HG03103 (cell line): ENCODE results near the gene STAP2.

Source experiments
- ATAC-seq: cut with Tn5 transposase; IDR thresholded peaks from one replicate; pipeline ENCODE4 v1.9.1; 2021; ENCODE audit warnings: low read depth; ENCODE audit not compliant: unreplicated experiment

STAP2 gene, protein sequence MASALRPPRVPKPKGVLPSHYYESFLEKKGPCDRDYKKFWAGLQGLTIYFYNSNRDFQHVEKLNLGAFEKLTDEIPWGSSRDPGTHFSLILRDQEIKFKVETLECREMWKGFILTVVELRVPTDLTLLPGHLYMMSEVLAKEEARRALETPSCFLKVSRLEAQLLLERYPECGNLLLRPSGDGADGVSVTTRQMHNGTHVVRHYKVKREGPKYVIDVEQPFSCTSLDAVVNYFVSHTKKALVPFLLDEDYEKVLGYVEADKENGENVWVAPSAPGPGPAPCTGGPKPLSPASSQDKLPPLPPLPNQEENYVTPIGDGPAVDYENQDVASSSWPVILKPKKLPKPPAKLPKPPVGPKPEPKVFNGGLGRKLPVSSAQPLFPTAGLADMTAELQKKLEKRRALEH

GRCh38 chr19:4338441-4339355, at the start of gene STAP2:
Gene STAP2 (minus strand): TSS chr19:4338827. CDS start chr19:4338753, 74 bp downstream.
- no peak for ATAC-seq

GRCh38 chr19:4386041-4386782, 47.6 kb upstream of the STAP2 start:
- no peak for ATAC-seq

DNA sequence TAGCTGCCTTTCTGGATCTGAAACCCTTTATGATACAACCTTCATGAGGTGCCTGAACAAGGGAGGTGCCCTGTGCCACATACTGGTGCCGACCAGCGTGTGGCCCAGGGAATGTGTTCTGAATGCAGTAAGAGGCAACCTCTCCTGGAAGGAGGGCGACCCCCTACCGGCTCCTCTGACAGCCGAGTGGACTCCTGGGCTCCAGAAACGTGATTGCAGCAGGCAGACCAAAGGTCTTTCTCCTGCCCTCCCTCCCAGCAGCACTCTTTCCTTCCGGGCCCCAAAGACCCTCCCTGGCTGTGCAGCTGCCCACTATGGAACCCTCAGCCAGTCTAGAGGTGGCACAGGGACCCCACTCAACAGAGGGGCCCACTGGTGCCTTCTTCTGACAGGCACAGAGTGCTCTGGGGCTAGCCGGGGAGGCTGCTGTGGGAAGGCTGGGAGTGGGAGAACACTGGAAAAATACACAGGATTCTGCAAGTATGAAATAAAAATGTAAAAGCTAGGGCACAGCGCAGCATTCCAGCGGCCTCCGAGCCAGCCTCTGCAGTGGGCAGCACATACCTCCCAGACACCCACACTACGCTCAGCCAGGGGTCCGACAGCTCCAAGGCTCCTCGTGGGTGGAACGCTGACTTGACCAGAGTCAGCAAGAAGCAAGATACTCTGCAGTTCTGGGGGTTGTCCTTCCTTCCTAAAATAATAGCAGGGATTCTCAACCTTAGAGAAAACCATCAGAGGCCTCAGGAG, 46.8 kb upstream of the STAP2 start:
- no peak for ATAC-seq

DNA sequence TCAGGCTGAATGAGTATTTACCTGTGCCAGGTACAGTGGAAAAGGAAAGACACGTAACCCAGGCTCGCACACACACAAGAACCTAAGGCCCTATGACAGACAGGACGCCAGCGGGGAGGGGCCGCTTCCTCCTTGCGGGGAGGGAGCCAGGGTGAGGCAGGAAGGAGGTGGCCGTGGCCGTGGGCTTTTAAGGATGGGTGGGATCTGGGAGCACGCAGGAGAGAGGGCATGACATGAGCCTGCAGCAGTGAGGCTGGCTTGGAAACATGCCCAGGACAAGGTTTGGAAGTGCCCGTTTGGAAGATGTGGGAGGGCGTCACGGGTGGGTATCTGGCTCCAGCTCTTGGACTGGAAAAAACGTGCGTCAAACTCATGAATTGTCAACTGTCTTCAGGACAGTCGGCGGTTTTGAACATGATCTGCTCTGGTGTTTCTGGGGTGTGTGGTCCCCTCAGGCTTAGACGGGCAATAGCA, 41.7 kb upstream of the STAP2 start:
- no peak for ATAC-seq

- no peak for ATAC-seq
Observed at GRCh38 chr19:4379383-4380253, 41.0 kb upstream of the STAP2 start.

GRCh38 chr19:4378886-4379285, 40.3 kb upstream of the STAP2 start:
- ATAC-seq: no peak

- no peak for ATAC-seq
Observed at GRCh38 chr19:4376991-4377781, 38.6 kb upstream of the STAP2 start.

GRCh38 chr19:4376671-4376990, 38.0 kb upstream of the STAP2 start:
- ATAC-seq: no peak

DNA sequence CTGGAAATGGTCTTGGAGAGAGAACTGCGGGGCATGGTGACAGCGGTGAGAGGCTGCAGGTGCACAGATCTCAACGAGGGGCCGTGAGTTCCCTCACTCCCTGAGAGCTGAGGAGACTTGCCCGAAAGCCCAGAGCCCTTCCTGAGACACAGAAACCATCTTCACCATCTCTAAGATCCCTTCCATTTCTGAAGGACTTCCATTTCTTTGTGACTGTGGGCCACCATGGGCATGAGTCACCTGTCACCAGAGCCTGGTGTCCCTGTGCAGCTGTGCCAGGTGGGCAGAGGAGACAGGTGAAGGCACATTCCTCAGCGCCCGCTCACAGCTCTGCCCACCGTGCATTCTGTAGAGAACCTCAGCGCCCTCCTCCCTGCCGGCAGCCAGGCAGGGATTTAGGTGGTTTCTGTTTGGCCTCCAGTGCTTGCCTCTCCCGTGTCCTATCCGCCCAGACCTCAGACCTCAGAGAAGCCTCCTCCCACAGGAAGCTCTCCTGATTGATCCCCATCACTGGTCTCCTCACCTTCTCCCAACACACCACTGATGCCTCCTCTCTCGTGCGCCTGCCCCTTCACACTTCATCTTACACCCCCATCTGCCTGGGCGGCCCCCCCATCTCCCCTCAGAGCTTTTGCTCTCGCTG, 37.5 kb upstream of the STAP2 start:
- ATAC-seq: no peak

DNA sequence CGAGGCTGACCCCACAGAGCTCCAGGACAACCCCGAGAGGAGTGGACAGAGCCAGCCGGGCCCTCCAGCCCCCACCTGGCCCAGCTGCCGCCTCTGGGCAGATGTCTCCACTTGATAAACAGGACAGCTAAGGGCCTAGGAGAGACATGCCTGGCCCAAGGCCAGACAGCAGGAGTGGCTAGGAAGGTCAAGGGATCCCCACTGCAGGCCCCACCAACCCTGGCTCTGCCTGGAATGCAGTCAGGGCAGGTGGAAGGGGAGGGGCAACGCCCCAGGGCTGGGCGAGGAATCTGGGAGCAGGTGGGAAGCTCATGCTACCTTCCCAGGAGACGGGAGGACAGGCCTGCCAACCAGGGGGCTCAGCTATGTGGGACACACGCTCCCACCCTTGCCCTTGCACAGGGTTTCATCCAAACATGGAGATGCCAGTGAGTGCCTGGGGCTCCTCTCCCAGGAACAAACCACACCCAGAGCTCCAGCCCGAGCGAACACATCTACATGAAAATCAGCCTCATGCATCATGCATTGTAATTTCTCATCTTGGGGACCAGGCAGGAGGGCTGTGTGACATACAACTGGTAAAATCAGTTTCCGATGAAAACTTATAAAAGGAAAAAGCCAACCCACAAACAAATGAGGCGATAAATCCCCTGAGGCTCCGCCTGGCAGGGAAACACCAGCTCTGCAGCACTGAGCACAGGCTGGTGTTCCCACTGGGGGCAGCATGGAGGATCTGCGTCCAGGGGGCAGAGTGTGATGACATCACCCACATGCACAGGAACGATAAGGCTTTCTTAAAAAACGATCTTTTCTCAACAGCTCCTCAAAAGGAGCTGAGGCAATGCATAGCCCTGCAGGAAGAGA, 36.8 kb upstream of the STAP2 start:
- no peak for ATAC-seq

DNA sequence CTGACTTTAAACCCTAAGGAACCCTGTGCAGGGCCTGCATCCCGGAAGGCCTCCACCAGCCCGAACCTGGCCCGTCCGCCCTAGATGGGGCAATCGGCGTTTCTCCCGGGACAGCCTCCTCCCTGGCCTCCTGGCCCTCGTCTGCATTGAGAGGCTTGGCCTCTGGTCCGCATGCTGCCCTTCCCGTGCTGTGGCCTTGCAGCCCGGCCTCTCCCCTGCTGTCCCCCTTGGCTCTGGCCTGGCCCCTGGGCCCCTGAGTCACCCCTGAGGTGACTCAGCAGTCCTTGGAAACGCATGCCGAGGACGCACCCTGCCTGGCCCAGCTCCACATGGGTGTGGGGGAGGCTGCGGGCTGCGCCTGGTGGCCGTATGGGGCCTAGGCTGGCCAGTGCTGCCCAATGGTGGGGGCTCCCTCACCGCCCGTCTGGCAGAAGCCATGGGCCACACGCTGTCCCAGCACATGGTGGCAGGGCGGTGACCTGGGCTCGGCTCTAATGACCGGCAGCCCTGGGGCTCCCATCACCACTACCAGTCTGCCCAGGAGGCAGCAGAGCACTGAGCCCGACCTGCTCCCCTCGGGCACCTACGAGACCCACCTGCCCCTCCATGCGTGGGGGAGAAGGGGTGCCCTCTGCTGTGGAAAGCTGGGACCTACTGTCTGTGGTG, 36.0 kb upstream of the STAP2 start:
- no peak for ATAC-seq

- no peak for ATAC-seq
Observed at GRCh38 chr19:4373601-4374497, 35.2 kb upstream of the STAP2 start.

DNA sequence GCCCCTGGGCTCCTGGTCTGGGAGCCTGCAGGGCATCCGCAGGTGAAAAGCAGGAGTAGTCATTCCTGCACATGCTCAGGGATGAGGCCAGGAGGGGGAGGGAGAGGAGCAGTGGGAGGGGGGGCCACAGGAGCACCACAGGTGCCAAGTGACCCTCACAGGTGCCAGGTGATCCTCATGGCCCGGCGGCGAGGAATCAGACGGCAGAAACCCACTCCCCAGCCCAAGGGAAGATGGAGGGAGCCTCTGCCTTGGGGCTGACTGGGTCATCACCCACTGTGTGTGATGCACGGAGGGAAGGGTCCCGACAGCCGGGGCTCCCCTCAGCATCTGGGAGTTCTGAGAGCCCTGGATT, 34.4 kb upstream of the STAP2 start:
- ATAC-seq: no peak

DNA sequence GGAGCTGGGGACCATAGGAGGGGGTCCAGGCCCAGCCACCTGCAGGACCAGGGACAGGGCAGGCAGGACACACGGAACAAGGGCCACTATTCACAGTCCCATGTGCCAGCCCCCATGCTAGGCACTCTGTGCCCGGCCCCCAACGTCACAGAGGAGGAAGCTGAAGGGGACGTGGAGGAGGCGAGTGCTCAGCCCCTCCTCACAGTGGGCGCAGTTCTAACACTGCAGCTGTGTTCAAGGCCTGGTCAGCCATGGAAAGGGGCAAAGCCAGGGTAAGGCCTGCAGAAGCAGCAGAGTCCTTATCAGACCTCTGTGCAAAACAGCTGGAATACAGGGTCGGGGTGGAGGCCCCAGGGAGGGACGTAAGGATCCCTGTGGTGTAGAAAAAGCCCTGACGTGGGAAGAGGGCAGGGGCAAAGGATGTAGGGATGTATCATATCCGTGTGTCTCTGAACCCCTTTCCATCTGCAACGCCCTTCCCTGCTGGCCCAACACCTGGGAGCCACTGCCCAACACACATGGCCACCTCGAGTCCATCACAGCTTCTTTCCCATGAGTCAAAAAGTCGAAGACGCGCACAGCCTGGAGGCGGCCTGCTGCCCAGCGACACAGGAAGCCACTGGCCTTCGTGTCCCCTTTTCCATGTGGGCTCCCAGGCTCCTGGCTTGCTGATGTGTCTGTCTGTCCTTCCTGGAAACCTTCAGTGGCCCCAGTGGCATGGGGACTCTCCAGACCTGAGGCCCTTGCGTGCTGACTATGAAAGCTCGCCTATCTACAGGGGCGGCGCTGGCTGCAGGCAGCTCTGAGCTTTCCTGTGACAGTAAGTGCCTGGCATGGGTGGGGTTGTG, 33.8 kb upstream of the STAP2 start:
- ATAC-seq: no peak
